Measurements from ENCODE around the gene MSH2.

DNA sequence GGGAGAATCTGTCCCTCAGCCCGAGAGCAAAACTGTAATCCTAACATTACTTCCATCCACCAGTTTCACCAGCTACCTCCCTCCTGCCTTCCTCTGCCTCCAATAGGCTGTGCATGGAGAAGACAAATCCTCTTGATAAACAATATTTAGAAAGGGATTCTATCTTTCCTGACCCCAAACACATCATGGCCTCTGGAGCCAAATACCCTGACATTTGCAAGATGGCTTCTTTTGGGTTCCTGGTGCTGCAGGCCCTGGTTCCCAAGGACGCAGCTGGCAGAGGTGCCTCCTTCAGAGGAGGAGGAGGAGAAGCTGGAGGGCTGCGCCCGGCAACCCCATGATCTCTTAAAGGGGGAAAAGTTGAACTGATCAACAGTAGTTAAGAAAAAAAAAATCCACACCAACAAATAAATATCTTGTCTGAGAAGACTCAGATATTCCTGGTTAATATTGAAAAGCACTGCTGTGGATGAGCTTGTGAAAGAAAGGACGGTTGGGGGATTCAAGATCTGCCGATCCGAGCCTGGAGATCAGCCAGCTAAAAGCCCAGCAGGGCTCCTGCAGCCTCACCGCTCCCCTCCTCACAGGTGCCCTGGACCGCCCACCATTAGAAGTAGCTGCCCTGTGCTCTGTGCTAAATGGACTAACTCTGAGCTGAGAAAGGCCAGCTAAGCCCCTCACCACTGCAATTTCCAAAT, 116.8 kb downstream of the MSH2 start:
- TF ChIP-seq, protein P1, sequence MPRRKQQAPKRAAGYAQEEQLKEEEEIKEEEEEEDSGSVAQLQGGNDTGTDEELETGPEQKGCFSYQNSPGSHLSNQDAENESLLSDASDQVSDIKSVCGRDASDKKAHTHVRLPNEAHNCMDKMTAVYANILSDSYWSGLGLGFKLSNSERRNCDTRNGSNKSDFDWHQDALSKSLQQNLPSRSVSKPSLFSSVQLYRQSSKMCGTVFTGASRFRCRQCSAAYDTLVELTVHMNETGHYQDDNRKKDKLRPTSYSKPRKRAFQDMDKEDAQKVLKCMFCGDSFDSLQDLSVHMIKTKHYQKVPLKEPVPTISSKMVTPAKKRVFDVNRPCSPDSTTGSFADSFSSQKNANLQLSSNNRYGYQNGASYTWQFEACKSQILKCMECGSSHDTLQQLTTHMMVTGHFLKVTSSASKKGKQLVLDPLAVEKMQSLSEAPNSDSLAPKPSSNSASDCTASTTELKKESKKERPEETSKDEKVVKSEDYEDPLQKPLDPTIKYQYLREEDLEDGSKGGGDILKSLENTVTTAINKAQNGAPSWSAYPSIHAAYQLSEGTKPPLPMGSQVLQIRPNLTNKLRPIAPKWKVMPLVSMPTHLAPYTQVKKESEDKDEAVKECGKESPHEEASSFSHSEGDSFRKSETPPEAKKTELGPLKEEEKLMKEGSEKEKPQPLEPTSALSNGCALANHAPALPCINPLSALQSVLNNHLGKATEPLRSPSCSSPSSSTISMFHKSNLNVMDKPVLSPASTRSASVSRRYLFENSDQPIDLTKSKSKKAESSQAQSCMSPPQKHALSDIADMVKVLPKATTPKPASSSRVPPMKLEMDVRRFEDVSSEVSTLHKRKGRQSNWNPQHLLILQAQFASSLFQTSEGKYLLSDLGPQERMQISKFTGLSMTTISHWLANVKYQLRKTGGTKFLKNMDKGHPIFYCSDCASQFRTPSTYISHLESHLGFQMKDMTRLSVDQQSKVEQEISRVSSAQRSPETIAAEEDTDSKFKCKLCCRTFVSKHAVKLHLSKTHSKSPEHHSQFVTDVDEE (CRISPR knock-in tag; IDR thresholded peaks at IDR 0.05) = no peak
- TF ChIP-seq, protein P2, sequence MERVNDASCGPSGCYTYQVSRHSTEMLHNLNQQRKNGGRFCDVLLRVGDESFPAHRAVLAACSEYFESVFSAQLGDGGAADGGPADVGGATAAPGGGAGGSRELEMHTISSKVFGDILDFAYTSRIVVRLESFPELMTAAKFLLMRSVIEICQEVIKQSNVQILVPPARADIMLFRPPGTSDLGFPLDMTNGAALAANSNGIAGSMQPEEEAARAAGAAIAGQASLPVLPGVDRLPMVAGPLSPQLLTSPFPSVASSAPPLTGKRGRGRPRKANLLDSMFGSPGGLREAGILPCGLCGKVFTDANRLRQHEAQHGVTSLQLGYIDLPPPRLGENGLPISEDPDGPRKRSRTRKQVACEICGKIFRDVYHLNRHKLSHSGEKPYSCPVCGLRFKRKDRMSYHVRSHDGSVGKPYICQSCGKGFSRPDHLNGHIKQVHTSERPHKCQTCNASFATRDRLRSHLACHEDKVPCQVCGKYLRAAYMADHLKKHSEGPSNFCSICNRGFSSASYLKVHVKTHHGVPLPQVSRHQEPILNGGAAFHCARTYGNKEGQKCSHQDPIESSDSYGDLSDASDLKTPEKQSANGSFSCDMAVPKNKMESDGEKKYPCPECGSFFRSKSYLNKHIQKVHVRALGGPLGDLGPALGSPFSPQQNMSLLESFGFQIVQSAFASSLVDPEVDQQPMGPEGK (CRISPR knock-in tag; IDR thresholded peaks at IDR 0.05; ENCODE audit: borderline replicate concordance) = no peak
- TF ChIP-seq, protein P3, sequence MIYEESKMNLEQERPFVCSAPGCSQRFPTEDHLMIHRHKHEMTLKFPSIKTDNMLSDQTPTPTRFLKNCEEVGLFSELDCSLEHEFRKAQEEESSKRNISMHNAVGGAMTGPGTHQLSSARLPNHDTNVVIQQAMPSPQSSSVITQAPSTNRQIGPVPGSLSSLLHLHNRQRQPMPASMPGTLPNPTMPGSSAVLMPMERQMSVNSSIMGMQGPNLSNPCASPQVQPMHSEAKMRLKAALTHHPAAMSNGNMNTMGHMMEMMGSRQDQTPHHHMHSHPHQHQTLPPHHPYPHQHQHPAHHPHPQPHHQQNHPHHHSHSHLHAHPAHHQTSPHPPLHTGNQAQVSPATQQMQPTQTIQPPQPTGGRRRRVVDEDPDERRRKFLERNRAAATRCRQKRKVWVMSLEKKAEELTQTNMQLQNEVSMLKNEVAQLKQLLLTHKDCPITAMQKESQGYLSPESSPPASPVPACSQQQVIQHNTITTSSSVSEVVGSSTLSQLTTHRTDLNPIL (CRISPR knock-in tag; IDR thresholded peaks at IDR 0.05; ENCODE audit: low read depth) = no peak
- no peak for TF ChIP-seq BACH2 (CRISPR knock-in tag; IDR thresholded peaks at IDR 0.05; ENCODE audit: borderline replicate concordance)
- TF ChIP-seq ZC3H10 (CRISPR knock-in tag; IDR thresholded peaks at IDR 0.05) = no peak
- TF ChIP-seq ESRRG (CRISPR knock-in tag; IDR thresholded peaks at IDR 0.05) = no peak
- no peak for TF ChIP-seq ZFP3 (CRISPR knock-in tag; IDR thresholded peaks at IDR 0.05)
- no peak for TF ChIP-seq ZNF8 (CRISPR knock-in tag; IDR thresholded peaks at IDR 0.05)
- TF ChIP-seq ZFP30 (CRISPR knock-in tag; IDR thresholded peaks at IDR 0.05) = no peak
- TF ChIP-seq, protein P4, sequence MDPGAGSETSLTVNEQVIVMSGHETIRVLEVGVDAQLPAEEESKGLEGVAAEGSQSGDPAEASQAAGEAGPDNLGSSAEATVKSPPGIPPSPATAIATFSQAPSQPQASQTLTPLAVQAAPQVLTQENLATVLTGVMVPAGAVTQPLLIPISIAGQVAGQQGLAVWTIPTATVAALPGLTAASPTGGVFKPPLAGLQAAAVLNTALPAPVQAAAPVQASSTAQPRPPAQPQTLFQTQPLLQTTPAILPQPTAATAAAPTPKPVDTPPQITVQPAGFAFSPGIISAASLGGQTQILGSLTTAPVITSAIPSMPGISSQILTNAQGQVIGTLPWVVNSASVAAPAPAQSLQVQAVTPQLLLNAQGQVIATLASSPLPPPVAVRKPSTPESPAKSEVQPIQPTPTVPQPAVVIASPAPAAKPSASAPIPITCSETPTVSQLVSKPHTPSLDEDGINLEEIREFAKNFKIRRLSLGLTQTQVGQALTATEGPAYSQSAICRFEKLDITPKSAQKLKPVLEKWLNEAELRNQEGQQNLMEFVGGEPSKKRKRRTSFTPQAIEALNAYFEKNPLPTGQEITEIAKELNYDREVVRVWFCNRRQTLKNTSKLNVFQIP (CRISPR knock-in tag; IDR thresholded peaks at IDR 0.05; ENCODE audit: borderline replicate concordance, low read depth) = no peak
- TF ChIP-seq SNAI2 (CRISPR knock-in tag; IDR thresholded peaks at IDR 0.05) = no peak
- no peak for TF ChIP-seq ZNF70 (CRISPR knock-in tag; IDR thresholded peaks at IDR 0.05)
- no peak for TF ChIP-seq RARB (CRISPR knock-in tag; IDR thresholded peaks at IDR 0.05)

Data from SK-N-SH treated with all-trans-retinoic acid at 6 μM for 48 hours (cell line).